ENCODE measurements around the gene ADGRV1. TPM values are rescaled to one million over a fixed set of nuclear protein-coding genes. Genes with fewer than 3 reads are reported as not detected.

The ADGRV1 gene
- total RNA-seq, 1 donor from 2014 or later = 0.69 TPM

DNA sequence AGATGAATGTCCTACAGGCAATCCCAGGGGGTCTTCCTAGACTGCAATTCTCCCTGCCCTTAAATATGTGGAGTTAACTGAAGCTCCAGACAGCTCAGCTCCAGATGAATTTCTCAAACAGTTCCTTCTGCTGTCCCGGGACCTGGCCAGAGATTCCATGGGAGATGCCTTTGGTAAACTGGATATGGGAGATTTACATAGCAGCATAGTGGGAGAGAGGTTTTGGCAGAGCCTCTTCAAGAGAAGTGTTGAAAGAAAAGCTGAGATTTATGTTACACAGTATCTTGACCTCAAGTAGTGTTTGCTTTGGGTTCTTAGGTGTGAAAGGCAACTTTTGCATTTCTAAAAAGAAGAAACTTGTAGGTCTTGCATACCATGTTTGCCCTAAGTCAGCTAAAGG is 459.6 kb downstream of the ADGRV1 start:
- TF ChIP-seq, protein P1, sequence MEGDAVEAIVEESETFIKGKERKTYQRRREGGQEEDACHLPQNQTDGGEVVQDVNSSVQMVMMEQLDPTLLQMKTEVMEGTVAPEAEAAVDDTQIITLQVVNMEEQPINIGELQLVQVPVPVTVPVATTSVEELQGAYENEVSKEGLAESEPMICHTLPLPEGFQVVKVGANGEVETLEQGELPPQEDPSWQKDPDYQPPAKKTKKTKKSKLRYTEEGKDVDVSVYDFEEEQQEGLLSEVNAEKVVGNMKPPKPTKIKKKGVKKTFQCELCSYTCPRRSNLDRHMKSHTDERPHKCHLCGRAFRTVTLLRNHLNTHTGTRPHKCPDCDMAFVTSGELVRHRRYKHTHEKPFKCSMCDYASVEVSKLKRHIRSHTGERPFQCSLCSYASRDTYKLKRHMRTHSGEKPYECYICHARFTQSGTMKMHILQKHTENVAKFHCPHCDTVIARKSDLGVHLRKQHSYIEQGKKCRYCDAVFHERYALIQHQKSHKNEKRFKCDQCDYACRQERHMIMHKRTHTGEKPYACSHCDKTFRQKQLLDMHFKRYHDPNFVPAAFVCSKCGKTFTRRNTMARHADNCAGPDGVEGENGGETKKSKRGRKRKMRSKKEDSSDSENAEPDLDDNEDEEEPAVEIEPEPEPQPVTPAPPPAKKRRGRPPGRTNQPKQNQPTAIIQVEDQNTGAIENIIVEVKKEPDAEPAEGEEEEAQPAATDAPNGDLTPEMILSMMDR (conservative IDR thresholded peaks at IDR 0.05; ENCODE audit: low read depth, low read length) = no peak
- H3K4me3 ChIP-seq (ENCODE audit: low read depth, low read length) = no peak overlapping the region
- DNase-seq (ENCODE audit: low read depth) = no peak

DNA sequence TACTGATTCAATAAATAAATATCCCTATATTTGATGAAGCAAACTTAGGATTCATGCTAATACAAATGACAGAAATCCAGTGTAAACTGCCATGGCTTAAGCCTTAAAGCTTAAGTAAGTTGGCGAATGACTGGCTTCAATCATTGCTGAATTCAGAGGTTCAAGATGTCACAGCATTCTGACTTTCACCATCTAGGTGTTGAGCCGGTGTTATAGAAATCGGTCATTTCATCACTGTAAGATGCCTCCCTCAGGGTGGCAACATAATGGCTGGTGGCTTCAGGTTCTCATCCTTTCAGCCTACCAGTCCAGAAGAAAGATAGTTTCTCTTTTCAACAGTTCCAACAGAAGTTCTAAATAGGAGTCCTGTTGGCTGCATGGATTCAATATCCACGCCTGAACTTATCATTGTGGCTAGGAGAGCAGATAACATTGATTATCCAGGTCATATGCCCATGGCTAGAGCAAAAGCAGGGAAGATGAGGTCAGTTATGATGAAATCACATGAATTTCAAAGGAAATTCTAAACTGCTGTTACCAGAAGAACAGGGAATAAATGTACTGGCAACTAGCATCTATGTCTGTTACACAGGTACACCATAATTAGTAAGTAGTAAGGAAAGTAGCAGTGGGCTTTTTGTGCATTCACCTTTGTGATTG is 460.2 kb downstream of the ADGRV1 start:
- no peak for DNase-seq (ENCODE audit: low read depth)
- H3K4me3 ChIP-seq (ENCODE audit: low read depth, low read length) = no peak overlapping the region
- TF ChIP-seq, protein P1 (conservative IDR thresholded peaks at IDR 0.05; ENCODE audit: low read depth, low read length) = no peak

DNA sequence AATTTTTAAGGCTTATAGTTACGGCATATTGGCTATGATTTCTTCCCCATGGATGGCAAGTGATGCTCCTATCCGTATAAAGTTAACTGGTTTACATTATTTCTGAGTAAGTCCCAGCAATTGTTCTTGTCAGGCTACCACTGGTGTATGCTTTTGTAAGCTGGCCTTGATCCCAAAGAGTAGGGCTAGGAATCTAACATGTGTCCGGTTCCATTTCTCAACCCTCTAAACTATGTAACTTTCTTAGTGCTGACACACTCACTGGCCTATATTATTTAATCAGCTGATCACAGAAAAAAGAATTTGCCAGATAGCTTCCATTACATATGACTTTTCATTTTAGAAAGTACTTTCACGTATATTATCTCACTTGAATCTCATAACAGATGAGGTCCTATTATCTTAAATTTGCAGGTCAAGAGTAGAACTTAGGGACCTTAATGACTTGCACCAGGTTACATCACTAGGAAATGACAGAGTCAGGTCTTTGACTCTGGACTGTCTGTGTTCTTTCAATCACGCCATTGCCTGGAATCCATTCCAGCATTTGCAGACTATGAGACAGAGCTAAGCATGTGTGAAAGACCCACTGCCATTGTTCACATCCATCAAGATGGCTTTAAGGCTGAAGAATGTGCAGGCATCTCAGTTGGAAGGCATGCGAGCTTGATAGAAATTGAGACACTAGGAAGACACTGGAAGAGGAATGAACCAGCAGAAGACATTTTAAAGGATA is 461.6 kb downstream of the ADGRV1 start:
- no peak overlapping the region for H3K4me3 ChIP-seq (ENCODE audit: low read depth, low read length)
- DNase-seq (ENCODE audit: low read depth) = peak; percentile 82

DNA sequence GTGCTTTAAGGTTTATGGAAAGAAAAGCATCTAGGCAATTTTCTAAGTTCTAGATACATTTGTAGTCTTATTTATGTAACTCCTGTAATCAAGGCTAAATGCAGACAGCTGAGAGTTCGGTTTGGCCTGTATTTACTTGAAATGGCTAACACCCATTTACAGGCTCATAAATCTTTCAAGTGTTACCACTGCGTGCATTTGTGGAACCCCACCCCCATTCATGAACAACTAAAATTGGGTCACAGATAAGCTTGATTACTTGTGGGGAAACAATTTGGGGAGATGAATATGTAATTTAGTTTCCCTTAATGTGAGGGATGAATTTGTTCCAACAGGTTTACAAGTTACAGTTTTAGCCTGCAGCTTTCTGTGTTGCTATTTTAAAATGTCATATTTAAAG is 463.9 kb downstream of the ADGRV1 start:
- H3K4me3 ChIP-seq (ENCODE audit: low read depth, low read length) = no peak overlapping the region
- TF ChIP-seq, protein P1 (conservative IDR thresholded peaks at IDR 0.05; ENCODE audit: low read depth, low read length) = no peak
- DNase-seq (ENCODE audit: low read depth) = no peak

More for the DNA sequence above, 461.6 kb downstream of the ADGRV1 start:
- TF ChIP-seq, protein P1 (conservative IDR thresholded peaks at IDR 0.05; ENCODE audit: low read depth, low read length) = no peak

DNA sequence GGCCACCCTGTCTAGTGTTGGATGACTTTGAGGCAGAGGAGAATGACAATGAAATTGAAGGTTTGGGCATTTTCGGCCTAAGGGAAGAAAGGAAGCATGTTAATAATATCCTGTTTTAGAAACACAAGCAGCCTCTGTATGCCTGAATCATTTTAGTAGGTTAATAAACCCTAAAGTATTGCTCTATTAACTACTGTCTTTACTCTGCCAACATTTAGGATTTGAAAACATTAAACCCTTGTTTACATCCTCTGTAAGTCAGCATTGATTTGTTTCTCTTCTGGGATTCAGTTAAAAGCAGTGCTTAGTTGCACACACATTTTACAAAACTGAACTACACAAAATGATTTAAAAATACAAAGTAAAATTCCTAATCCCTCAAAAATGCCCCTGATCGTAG is 465.6 kb downstream of the ADGRV1 start:
- TF ChIP-seq, protein P1 (conservative IDR thresholded peaks at IDR 0.05; ENCODE audit: low read depth, low read length) = no peak
- no peak for DNase-seq (ENCODE audit: low read depth)
- H3K4me3 ChIP-seq (ENCODE audit: low read depth, low read length) = no peak overlapping the region

DNA sequence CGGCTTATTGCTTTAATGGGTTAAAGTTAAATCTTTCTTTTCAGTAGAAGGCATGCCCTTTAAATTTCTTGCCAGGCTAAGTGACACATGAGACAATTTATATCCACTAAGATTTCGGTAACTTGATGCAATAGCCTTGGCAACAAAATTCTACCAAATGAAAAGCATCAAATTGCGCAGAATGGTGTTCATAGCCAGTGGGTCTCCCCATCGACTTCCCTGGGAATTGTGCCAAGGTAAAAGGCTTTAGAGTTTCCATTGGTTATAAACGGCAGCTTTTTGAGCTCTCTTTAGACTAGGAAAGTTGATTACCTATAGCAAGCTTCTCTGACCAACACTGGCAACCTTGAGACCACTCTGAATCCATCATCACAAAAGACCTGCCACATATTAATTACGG is 466.1 kb downstream of the ADGRV1 start:
- no peak overlapping the region for H3K4me3 ChIP-seq (ENCODE audit: low read depth, low read length)
- TF ChIP-seq, protein P1 (conservative IDR thresholded peaks at IDR 0.05; ENCODE audit: low read depth, low read length) = no peak
- no peak for DNase-seq (ENCODE audit: low read depth)
